K562 (cell line): ENCODE results near the gene ACOT7. TPM values are rescaled to one million over a fixed set of nuclear protein-coding genes. Genes with fewer than 3 reads are reported as not detected.

ENCODE experiments used
- ATAC-seq: fragments of 200-7000 bp; cut with Tn5 transposase; 3 replicates; pipeline ENCODE4 v1.9.1; 2020; ENCODE audit warnings: moderate library complexity
- BruUV-seq: library from RNA; stranded (reverse); fragments of 400-500 nt; replicated peaks from 2 replicates; lab custom pipeline; 2021; lab: Mats Ljungman, UMichigan
- CTCF ChIA-PET: fragments of 300-600 bp; formaldehyde crosslinking; extraction: SDS; loops from one replicate; lab custom pipeline; 2021; ENCODE audit warnings: low intra/inter-chr PET ratio; lab: Yijun Ruan, JAX
- POLR2A ChIA-PET: fragments of 300-600, 350-650 bp; sonication (Branson Sonifier 250); formaldehyde crosslinking; extraction: SDS; loops from one replicate; lab custom pipeline; 2021; ENCODE audit warnings: antibody characterized with exemption, inconsistent platforms; lab: Yijun Ruan, JAX
- DNase-seq, 4 experiments: peaks; one replicate each; pipeline versions ENCODE4 v3.0.0 to v3.0.0-alpha.2; 2011 to 2018; ENCODE audit warnings: low spot score in 3 of 4, mixed read lengths in 3 of 4; ENCODE audit errors: extremely low read depth in 1 of 4
- FAIRE-seq: peaks from 2 replicates; lab custom pipeline; 2011; peaks lifted over from hg19 to GRCh38; lab: Jason Lieb, UNC
- H2AFZ ChIP-seq: 2 replicates; pipeline ENCODE4 v1.6.0; 2011; ENCODE audit warnings: low read depth, low read length, control low read depth, inconsistent platforms
- H3K27ac ChIP-seq: fragments of 200-600 bp; 3 replicates; pipeline ENCODE4 v1.8.0; 2011; ENCODE audit warnings: low read depth, mild to moderate bottlenecking, control low read depth, inconsistent platforms, low read length, moderate library complexity, mixed read lengths; ENCODE audit errors: extremely low read depth
- H3K27me3 ChIP-seq, 2 experiments: fragments of 300-600 bp in 1 of 2; 2 replicates in 1 of 2; 3 replicates in 1 of 2; pipeline versions ENCODE4 v1.6.0 to v1.8.0; 2011; ENCODE audit warnings: inconsistent platforms in 2 of 2, low read length in 2 of 2, mild to moderate bottlenecking in 1 of 2, mixed read lengths in 1 of 2, moderate library complexity in 1 of 2; ENCODE audit not compliant: control insufficient read depth in 2 of 2, insufficient read depth in 2 of 2
- H3K36me3 ChIP-seq: fragments of 300-600 bp; 3 replicates; pipeline ENCODE4 v1.8.0; 2011; ENCODE audit warnings: mild to moderate bottlenecking, low read length, inconsistent platforms; ENCODE audit not compliant: control insufficient read depth, insufficient read depth
- H3K4me1 ChIP-seq, 2 experiments: fragments of 200-600 bp in 1 of 2; replicated peaks in 1 of 2; 2 replicates in 1 of 2; 3 replicates in 1 of 2; pipeline versions ENCODE4 v1.5.1 to v1.8.0; 2011; ENCODE audit warnings: inconsistent platforms in 2 of 2, low read length in 2 of 2, mild to moderate bottlenecking in 1 of 2, mixed read lengths in 1 of 2, moderate library complexity in 1 of 2; ENCODE audit not compliant: control insufficient read depth in 2 of 2, insufficient read depth in 2 of 2
- H3K4me2 ChIP-seq: 2 replicates; pipeline ENCODE4 v1.6.1; 2011; ENCODE audit warnings: low read length, control low read depth, inconsistent platforms, mixed read lengths; ENCODE audit not compliant: insufficient read depth
- H3K4me3 ChIP-seq: fragments of 200-600 bp; sonication (generic), shearing (Covaris generic); 2 replicates; pipeline ENCODE4 v1.5.1; 2016; ENCODE audit warnings: control low read depth, inconsistent platforms
- H3K79me2 ChIP-seq: fragments of 200-600 bp; 3 replicates; pipeline ENCODE4 v1.8.0; 2011; ENCODE audit warnings: low read length, inconsistent platforms; ENCODE audit not compliant: control insufficient read depth, insufficient read depth
- H3K9ac ChIP-seq, 2 experiments: 2 replicates each; pipeline versions ENCODE4 v1.6.0 to v1.6.1; 2011; ENCODE audit warnings: low read depth in 2 of 2, low read length in 2 of 2, control low read depth in 1 of 2, inconsistent platforms in 1 of 2, mild to moderate bottlenecking in 1 of 2, mixed read lengths in 1 of 2; ENCODE audit not compliant: insufficient read depth in 1 of 2
- H3K9me1 ChIP-seq: one replicate; pipeline ENCODE4 v1.6.0; 2011; ENCODE audit warnings: inconsistent platforms, mild to moderate bottlenecking, low read length, moderate library complexity; ENCODE audit not compliant: control insufficient read depth, insufficient read depth
- H3K9me3 ChIP-seq: replicated peaks from 2 replicates; pipeline ENCODE4 v1.5.1; 2011; ENCODE audit warnings: low read depth, low read length, inconsistent platforms; ENCODE audit not compliant: control insufficient read depth, insufficient read depth
- H4K20me1 ChIP-seq: replicated peaks from 2 replicates; pipeline ENCODE4 v1.6.1; 2011; ENCODE audit warnings: low read length, inconsistent platforms, mixed read lengths; ENCODE audit not compliant: control insufficient read depth, insufficient read depth
- CBX3 ChIP-seq, 2 experiments: IDR thresholded peaks; 1 replicate in 1 of 2; 2 replicates in 1 of 2; pipeline ENCODE4 v1.6.1; 2012; ENCODE audit warnings: inconsistent platforms in 2 of 2, low read length in 2 of 2, borderline replicate concordance in 1 of 2, control low read depth in 1 of 2
- CHD1 ChIP-seq: fragments of 200-600 bp; sonication (generic); IDR thresholded peaks from one replicate; pipeline ENCODE4 v1.6.1; 2012; ENCODE audit warnings: mild to moderate bottlenecking, moderate library complexity, low read length, inconsistent platforms
- DPF2 ChIP-seq: fragments of 450-650 bp; IDR thresholded peaks from 2 replicates; pipeline ENCODE4 v1.6.1; 2016
- ESRRA ChIP-seq: fragments of 450-650 bp; IDR thresholded peaks from 2 replicates; pipeline ENCODE4 v1.6.1; 2014; ENCODE audit warnings: low read depth, mild to moderate bottlenecking, moderate library complexity, borderline replicate concordance
- HNRNPLL ChIP-seq: fragments of 200-400 bp; formaldehyde crosslinking; IDR thresholded peaks from 2 replicates; pipeline ENCODE4 v1.6.1; 2017; ENCODE audit warnings: low read length, low read depth, mild to moderate bottlenecking; ENCODE audit not compliant: poor library complexity, severe bottlenecking
- KDM1A ChIP-seq, 2 experiments: fragments of 450-650 bp; IDR thresholded peaks; 2 replicates each; pipeline ENCODE4 v1.6.1; 2016; ENCODE audit warnings: mild to moderate bottlenecking in 2 of 2
- KDM2B ChIP-seq: fragments of 250-450 bp; sonication (Bioruptor Pico); IDR thresholded peaks from 2 replicates; pipeline ENCODE4 v1.8.0; 2021; ENCODE audit warnings: mild to moderate bottlenecking, moderate library complexity
- KDM5B ChIP-seq: fragments of 200-600 bp; sonication (generic); IDR thresholded peaks from 2 replicates; pipeline ENCODE4 v1.6.1; 2012; ENCODE audit warnings: low read depth, mild to moderate bottlenecking, moderate library complexity, low read length, control low read depth, inconsistent platforms; ENCODE audit not compliant: insufficient replicate concordance
- KLF1 ChIP-seq: fragments of 450-650 bp; IDR thresholded peaks from 2 replicates; pipeline ENCODE4 v1.6.1; 2016; ENCODE audit warnings: missing genetic modification characterization, missing compliant biosample characterization
- MAFG ChIP-seq: fragments of 450-650 bp; conservative IDR thresholded peaks from 2 replicates; pipeline ENCODE4 v1.6.1; 2016; ENCODE audit warnings: missing genetic modification characterization, missing compliant biosample characterization
- PYGO2 ChIP-seq: fragments of 450-650 bp; IDR thresholded peaks from 2 replicates; pipeline ENCODE4 v1.6.1; 2016; ENCODE audit warnings: mild to moderate bottlenecking, missing genetic modification characterization, moderate library complexity, missing compliant biosample characterization
- TOE1 ChIP-seq, 2 experiments: fragments of 450-650 bp in 1 of 2; sonication (generic) in 1 of 2; formaldehyde crosslinking in 1 of 2; IDR thresholded peaks; 2 replicates each; pipeline versions ENCODE4 v1.7.1 to v1.8.0; 2016 to 2022; ENCODE audit warnings: borderline replicate concordance in 2 of 2, mild to moderate bottlenecking in 2 of 2, antibody characterized with exemption in 1 of 2, inconsistent platforms in 1 of 2, low read depth in 1 of 2, missing genetic modification reagents in 1 of 2, moderate library complexity in 1 of 2
- TSC22D4 ChIP-seq: fragments of 450-650 bp; IDR thresholded peaks from 2 replicates; pipeline ENCODE4 v1.6.1; 2016; ENCODE audit warnings: missing genetic modification characterization, missing biosample characterization, control low read depth
- ZFP1 ChIP-seq: fragments of 450-650 bp; formaldehyde crosslinking; IDR thresholded peaks from 2 replicates; pipeline ENCODE4 v1.4.0; 2020; ENCODE audit warnings: mild to moderate bottlenecking, mixed read lengths
- WGBS: fragments of 100-300 bp; shearing (Covaris generic); methylation state at CpG from one replicate; pipeline ENCODE4 v1.1.6; 2016; ENCODE audit warnings: low coverage, mixed read lengths; ENCODE audit not compliant: insufficient coverage; ENCODE audit errors: missing lambda C conversion rate; 5-methylcytosine and 5-hydroxymethylcytosine counted together
- in situ Hi-C: fragments of 300-500 bp; cut with MboI; formaldehyde crosslinking; loops from 4 replicates; pipeline ENCODE4 v1.15.0; 2018; ENCODE audit warnings: inconsistent platforms, mixed read lengths
- intact Hi-C: fragments of 100-400 bp; cut with micrococcal nuclease; formaldehyde crosslinking; loops from 2 replicates; pipeline ENCODE4 v1.14.2; 2022
- polyA plus RNA-seq, 8 experiments: library from polyadenylated mRNA; depleted of rRNA in 4 of 8; stranded (reverse) in 5 of 8; unstranded in 3 of 8; fragments of >200 nt; fragmentation: Nextera tagmentation in 2 of 8; fragmentation: Illumina TruSeq in 1 of 8; extraction: Ambion mirVana in 2 of 8; extraction: Trizol in 1 of 8; gene quantifications; 2 replicates each; pipeline versions ENCODE4 v1.2.1 to v1.2.3, GENCODE V29; 2011 to 2014; ENCODE audit warnings: inconsistent platforms in 1 of 8, missing spikeins in 1 of 8
- total RNA-seq, 7 experiments: library from RNA; depleted of rRNA in 6 of 7; stranded (reverse); fragments of >200 nt in 6 of 7; fragmentation: Illumina TruSeq in 2 of 7; extraction: Trizol in 2 of 7; gene quantifications; 2 replicates each; pipeline versions ENCODE4 v1.2.1 to v1.2.3, GENCODE V29; 2011 to 2021; ENCODE audit warnings: low replicate concordance in 1 of 7
- TF ChIP-seq, protein P1 (sequence below), 2 experiments: fragments of 450-650 bp in 1 of 2; sonication (generic) in 1 of 2; formaldehyde crosslinking; conservative IDR thresholded peaks; 2 replicates each; pipeline versions ENCODE4 v1.4.0 to v1.8.1; 2020 to 2022; ENCODE audit warnings: mild to moderate bottlenecking in 1 of 2, missing genetic modification reagents in 1 of 2
- TF ChIP-seq, protein P2 (sequence below): fragments of 450-650 bp; IDR thresholded peaks from 2 replicates; pipeline ENCODE4 v1.6.1; 2017; ENCODE audit warnings: antibody characterized with exemption
- TF ChIP-seq, protein P3 (sequence below): IDR thresholded peaks from 2 replicates; pipeline ENCODE4 v1.6.1; 2011; ENCODE audit not compliant: insufficient read length; ENCODE audit errors: extremely low read depth

Gene ACOT7
- total and polyA plus RNA-seq, 9 of the 15 experiments (the other 6 are each of a cell fraction or from before 2014, with no cell fraction given), result 7.0 to 92.6 (median 37.2) TPM

DNA sequence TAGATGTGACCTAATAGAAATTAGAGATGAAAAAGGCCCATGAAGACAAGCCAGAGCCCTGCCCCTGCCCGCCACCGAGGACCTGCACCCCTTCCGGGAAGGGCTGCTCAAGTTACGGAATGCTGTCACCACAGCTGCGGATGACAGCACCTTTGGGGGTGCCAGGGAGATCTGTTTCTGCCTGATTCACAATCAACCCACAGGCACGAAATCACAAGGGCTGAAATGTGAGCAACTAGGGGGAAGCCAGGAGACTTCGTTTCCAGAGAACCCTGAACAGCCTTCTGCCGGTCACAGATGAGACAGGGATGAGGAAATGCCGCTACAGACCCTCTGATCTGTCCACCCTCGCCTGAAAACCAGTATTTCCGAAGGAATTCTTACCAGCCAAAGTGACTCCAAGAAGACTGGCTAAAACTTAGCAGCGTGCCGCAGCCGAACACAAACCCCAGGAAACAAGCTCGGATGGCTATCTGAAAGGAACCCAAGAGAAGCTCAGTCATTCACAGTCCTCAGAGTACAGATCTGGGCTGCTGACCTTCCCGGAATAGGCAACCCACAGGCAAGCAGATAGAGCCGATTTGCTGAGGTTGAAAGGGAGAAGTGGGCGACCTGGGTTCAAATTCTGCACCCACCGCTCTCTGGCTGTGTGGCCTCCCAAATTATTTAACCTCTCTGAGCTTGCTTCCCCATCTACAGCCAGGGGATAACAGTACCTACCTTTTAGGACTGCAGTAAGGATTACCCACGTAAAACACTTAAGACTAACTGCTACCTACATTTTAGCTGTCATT is 158.9 kb downstream of the ACOT7 start:
- Histone ChIP-seq H4K20me1 (no peaks in the 10 kb centered on the region), H3K9me1 (no peaks in the 10 kb centered on the region), H3K9me3 (no peaks in the 10 kb centered on the region), H3K4me2 (peak overlapping the region; percentile 91), H3K36me3 (peaks cover 46% of the 10 kb centered on the region), H3K9ac (peak overlapping the region; percentile 74 to 100), H3K79me2 (peaks cover 31% of the 10 kb centered on the region), H3K4me3 (peak overlapping the region; percentile 95), H3K4me1 (peaks cover 10 to 28% of the 10 kb centered on the region in 2 experiments; a peak in 4 of 5 replicates), H3K27ac (peak overlapping the region; percentile 85), H2AFZ (peak overlapping the region; percentile 77; the same call in 1 of the 2 replicates), H3K27me3 (peaks cover 0 to under 1% of the 10 kb centered on the region in 2 experiments; a peak in 1 of 5 replicates)
- FAIRE-seq, result peak; percentile 77
- WGBS, result 7% methylated on average over 20 of the region's 20 CpGs
- DNase-seq, result peak in 2 of 4 experiments; percentile 53 to 67
- CTCF ChIA-PET, result no interaction called here
- POLR2A ChIA-PET, result interaction anchor here (0.6 to 2.0 kb wide), 13 partner anchors 9 to 261 kb away, joined by 3 to 14 read pairs (median 5); partner anchors contain the start of gene RNF207
- TSS peak; percentile 39 for BruUV-seq
- ATAC-seq, result peak; percentile 45
- in situ Hi-C loops (no loop called here), intact Hi-C loops (loop anchor here (2.0 kb wide), 1 partner anchor 36 kb away; the partner anchor contains the start of gene RPL22)
- TF ChIP-seq ZFP1 (CRISPR knock-in tag) (no peak), KLF1 (tag) (no peak), TSC22D4 (tag) (no peak), KDM2B (0 out of 2 replicates have a peak, but pooled peaks have one; percentile 43), ESRRA (0 out of 2 replicates have a peak, but pooled peaks have one; percentile 16), KDM1A (IDR thresholded peaks at IDR 0.05) (peak; percentile 81 to 88; a peak in 3 of 4 replicates), KDM5B (peak; percentile 48), MAFG (no peak), PYGO2 (tag) (no peak), CBX3 (IDR thresholded peaks at IDR 0.05; ENCODE audit: borderline replicate concordance in 1 of 2, low read length in 2 of 2) (0 out of 3 replicates have a peak, but pooled peaks of 1 of the 2 experiments have one; percentile 47), TOE1 (IDR thresholded peaks at IDR 0.05; ENCODE audit: borderline replicate concordance) (no peak), TOE1 (CRISPR knock-in tag; IDR thresholded peaks at IDR 0.05; ENCODE audit: borderline replicate concordance, low read depth) (0 out of 2 replicates have a peak, but pooled peaks have one; percentile 48), HNRNPLL (peak; percentile 58), DPF2 (peak; percentile 35; the same call in 1 of the 2 replicates), CHD1 (peak; percentile 41)
- TF ChIP-seq, protein P1, sequence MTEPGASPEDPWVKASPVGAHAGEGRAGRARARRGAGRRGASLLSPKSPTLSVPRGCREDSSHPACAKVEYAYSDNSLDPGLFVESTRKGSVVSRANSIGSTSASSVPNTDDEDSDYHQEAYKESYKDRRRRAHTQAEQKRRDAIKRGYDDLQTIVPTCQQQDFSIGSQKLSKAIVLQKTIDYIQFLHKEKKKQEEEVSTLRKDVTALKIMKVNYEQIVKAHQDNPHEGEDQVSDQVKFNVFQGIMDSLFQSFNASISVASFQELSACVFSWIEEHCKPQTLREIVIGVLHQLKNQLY (CRISPR knock-in tag; conservative IDR thresholded peaks at IDR 0.05), result no peak
- TF ChIP-seq, protein P2, sequence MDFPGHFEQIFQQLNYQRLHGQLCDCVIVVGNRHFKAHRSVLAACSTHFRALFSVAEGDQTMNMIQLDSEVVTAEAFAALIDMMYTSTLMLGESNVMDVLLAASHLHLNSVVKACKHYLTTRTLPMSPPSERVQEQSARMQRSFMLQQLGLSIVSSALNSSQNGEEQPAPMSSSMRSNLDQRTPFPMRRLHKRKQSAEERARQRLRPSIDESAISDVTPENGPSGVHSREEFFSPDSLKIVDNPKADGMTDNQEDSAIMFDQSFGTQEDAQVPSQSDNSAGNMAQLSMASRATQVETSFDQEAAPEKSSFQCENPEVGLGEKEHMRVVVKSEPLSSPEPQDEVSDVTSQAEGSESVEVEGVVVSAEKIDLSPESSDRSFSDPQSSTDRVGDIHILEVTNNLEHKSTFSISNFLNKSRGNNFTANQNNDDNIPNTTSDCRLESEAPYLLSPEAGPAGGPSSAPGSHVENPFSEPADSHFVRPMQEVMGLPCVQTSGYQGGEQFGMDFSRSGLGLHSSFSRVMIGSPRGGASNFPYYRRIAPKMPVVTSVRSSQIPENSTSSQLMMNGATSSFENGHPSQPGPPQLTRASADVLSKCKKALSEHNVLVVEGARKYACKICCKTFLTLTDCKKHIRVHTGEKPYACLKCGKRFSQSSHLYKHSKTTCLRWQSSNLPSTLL, result no peak
- TF ChIP-seq, protein P3, sequence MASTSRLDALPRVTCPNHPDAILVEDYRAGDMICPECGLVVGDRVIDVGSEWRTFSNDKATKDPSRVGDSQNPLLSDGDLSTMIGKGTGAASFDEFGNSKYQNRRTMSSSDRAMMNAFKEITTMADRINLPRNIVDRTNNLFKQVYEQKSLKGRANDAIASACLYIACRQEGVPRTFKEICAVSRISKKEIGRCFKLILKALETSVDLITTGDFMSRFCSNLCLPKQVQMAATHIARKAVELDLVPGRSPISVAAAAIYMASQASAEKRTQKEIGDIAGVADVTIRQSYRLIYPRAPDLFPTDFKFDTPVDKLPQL, result no peak
